HG02678 (cell line): ENCODE measurements around the gene DAB2.
"Not testable (repeated sequence)": the region's sequence is repeated elsewhere in the genome, so short reads cannot be mapped to it uniquely, and the experiment has no call there.

Experiments used
- ATAC-seq: cut with Tn5 transposase; IDR thresholded peaks from one replicate; pipeline ENCODE4 v1.9.1; 2021; ENCODE audit warnings: mild to moderate bottlenecking, moderate library complexity; ENCODE audit not compliant: unreplicated experiment

Gene DAB2

GRCh38 chr5:39422728-39423285, 2.0 kb downstream of the DAB2 start:
- ATAC-seq: no peak

- no peak for ATAC-seq
These were observed 2.7 kb downstream of the DAB2 start for GRCh38 chr5:39422036-39422606.

GRCh38 chr5:39420482-39421145, 4.2 kb downstream of the DAB2 start:
- ATAC-seq: no peak

- no peak for ATAC-seq
These were observed 5.0 kb downstream of the DAB2 start for GRCh38 chr5:39419796-39420195.

- no peak for ATAC-seq
These were observed 6.8 kb downstream of the DAB2 start for GRCh38 chr5:39417979-39418378.

- ATAC-seq: no peak
These were observed 9.6 kb downstream of the DAB2 start for GRCh38 chr5:39415201-39415600.

GRCh38 chr5:39414426-39414825, 10.4 kb downstream of the DAB2 start:
- ATAC-seq: no peak

GRCh38 chr5:39413771-39414170, 11.0 kb downstream of the DAB2 start:
- no peak for ATAC-seq

GRCh38 chr5:39412721-39413394, 11.9 kb downstream of the DAB2 start:
- ATAC-seq: no peak

GRCh38 chr5:39411985-39412384, 12.8 kb downstream of the DAB2 start:
- ATAC-seq: no peak

- no peak for ATAC-seq
These were observed 13.7 kb downstream of the DAB2 start for GRCh38 chr5:39411061-39411460.

GRCh38 chr5:39409033-39409432, 15.7 kb downstream of the DAB2 start:
- no peak for ATAC-seq

GRCh38 chr5:39405083-39405843, 19.5 kb downstream of the DAB2 start:
- ATAC-seq: no peak

GRCh38 chr5:39403761-39404160, 21.0 kb downstream of the DAB2 start:
- ATAC-seq: not testable (repeated sequence)

GRCh38 chr5:39402140-39402539, 22.6 kb downstream of the DAB2 start:
- not testable (repeated sequence) for ATAC-seq

- no peak for ATAC-seq
These were observed 23.8 kb downstream of the DAB2 start for GRCh38 chr5:39400713-39401578.

GRCh38 chr5:39399135-39400036, 25.4 kb downstream of the DAB2 start:
- ATAC-seq: no peak

- no peak for ATAC-seq
These were observed 27.9 kb downstream of the DAB2 start for GRCh38 chr5:39396843-39397242.

GRCh38 chr5:39395521-39395920, 29.3 kb downstream of the DAB2 start:
- ATAC-seq: no peak
